ENCODE results near the gene ARPC1A. TPM values are rescaled to one million over a fixed set of nuclear protein-coding genes. Genes with fewer than 3 reads are reported as not detected.

The ARPC1A gene
- 111 and 113 TPM in 2 replicates for total RNA-seq

GRCh38 chr7:99325592-99326407, at the start of gene ARPC1A:
ARPC1A (plus strand) TSS chr7:99325898; CDS start chr7:99333354, 7,456 bp downstream.

GRCh38 chr7:99374111-99375064, 48.7 kb downstream of the ARPC1A start, which contains the start of gene ARPC1B:
ARPC1B (plus strand) TSS chr7:99374730; CDS start chr7:99385715, 10,985 bp downstream.

GRCh38 chr7:99408379-99409191, 82.9 kb downstream of the ARPC1A start, which contains the start of the genes BUD31 and PDAP1:
BUD31 (plus strand) TSS chr7:99408969; CDS start chr7:99411093, 2,124 bp downstream.
PDAP1 (minus strand) TSS chr7:99408597; CDS start chr7:99408548, 49 bp downstream.

Other genes with a start within 250 kb of the ARPC1A start
- gene SMURF1, start 181.8 kb upstream of the ARPC1A start, total RNA-seq, result 24.7 and 26.9 TPM in 2 replicates
- gene KPNA7, start 117.8 kb upstream of the ARPC1A start, total RNA-seq, result not detected in 2 replicates
- not detected in 2 replicates for gene MYH16, start 53.1 kb upstream of the ARPC1A start, total RNA-seq
- 201 and 336 TPM in 2 replicates for gene ARPC1B, start 48.8 kb downstream of the ARPC1A start, total RNA-seq
- 35.5 and 47.0 TPM in 2 replicates for gene PDAP1, start 82.7 kb downstream of the ARPC1A start, total RNA-seq
- 47.7 and 72.7 TPM in 2 replicates for gene BUD31, start 83.1 kb downstream of the ARPC1A start, total RNA-seq
- gene PTCD1, start 112.9 kb downstream of the ARPC1A start, total RNA-seq, result 6.7 and 7.0 TPM in 2 replicates
- gene CPSF4, start 113.0 kb downstream of the ARPC1A start, total RNA-seq, result 32.3 and 32.7 TPM in 2 replicates
- 200 and 378 TPM in 2 replicates for gene ATP5MF, start 140.3 kb downstream of the ARPC1A start, total RNA-seq
- gene ZNF789, start 147.0 kb downstream of the ARPC1A start, total RNA-seq, result 5.3 and 6.5 TPM in 2 replicates
- gene ZNF394, start 174.4 kb downstream of the ARPC1A start, total RNA-seq, result 33.9 and 48.3 TPM in 2 replicates
- 14.2 and 14.6 TPM in 2 replicates for gene ZKSCAN5, start 178.8 kb downstream of the ARPC1A start, total RNA-seq
- gene FAM200A, start 226.2 kb downstream of the ARPC1A start, total RNA-seq, result 4.2 and 5.5 TPM in 2 replicates
- gene ZNF655, start 232.7 kb downstream of the ARPC1A start, total RNA-seq, result 77.0 and 99.6 TPM in 2 replicates